ENCODE measurements around the gene NTRK1.

DNA sequence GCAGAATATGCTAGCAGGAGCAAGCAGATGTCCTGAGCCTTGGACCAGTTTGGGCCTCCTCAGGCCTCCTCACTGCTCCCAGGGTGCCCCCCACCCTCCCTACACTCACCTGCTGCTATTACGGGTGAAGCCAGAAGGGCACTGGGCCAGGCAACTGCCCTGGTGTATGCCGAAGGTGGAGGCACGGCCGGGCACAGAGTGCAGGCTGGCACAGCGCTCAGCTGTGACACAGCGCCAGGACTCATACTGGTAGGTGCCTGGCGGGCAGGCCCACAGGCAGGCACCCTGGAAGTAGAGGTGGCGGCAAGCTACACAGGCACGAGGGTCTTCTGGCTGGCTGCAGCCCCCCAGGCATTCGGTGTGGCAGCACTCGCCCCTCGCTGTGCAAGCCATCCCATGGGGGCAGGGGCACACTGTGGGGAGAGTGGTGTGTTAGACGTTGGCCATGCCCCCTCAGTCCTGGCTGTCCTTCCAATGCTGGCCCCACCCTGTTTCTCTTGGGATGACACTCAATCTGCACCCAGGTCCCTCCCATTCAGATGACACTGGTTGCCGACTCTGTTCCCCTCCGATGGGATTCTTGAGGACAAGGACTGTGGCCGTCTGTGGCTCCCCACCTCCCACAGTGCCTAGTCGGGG, 8.8 kb upstream of the NTRK1 start:
- TF ChIP-seq SPI1 (IDR thresholded peaks at IDR 0.05; ENCODE audit: low read depth, low read length): no peak
- no peak for TF ChIP-seq POLR2A (IDR thresholded peaks at IDR 0.05; ENCODE audit: low read depth, low read length)
- no peak for TF ChIP-seq POLR2AphosphoS5 (IDR thresholded peaks at IDR 0.05; ENCODE audit: low read depth, low read length)
- TF ChIP-seq TAF1 (IDR thresholded peaks at IDR 0.05; ENCODE audit: low read depth, low read length): no peak
- no peak for TF ChIP-seq POU2F2 (IDR thresholded peaks at IDR 0.05; ENCODE audit: low read depth, low read length)

All from GM12891 (cell line).